Measurements from ENCODE around the gene CELA3A.

Gene CELA3A

GRCh38 chr1:22048351-22049192 is 47.1 kb downstream of the CELA3A start:
- peak in 1 of 2 donors; percentile 19 for DNase-seq (ENCODE audit: low read depth in 1 of 2, low spot score in 1 of 2)

DNA sequence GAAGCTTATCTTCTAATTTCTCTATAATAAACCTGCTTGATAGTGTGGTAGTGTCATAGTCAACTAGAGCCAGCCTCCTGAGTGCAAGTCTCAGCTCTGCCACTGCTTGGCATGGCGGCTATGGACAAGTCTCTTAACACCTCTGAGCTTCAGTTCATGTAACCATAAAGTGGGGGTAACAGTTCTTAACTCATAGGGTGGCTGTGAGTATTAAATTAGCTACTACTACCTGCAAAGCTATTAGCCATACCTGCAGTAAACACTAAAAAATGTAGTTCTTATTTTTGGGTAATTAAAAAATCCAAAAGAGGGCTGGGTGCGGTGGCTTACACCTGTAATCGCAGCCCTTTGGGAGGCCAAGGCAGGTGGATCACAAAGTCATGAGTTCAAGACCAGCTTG is 48.9 kb downstream of the CELA3A start:
- no peak for DNase-seq (ENCODE audit: low read depth in 1 of 2, low spot score in 1 of 2)

DNA sequence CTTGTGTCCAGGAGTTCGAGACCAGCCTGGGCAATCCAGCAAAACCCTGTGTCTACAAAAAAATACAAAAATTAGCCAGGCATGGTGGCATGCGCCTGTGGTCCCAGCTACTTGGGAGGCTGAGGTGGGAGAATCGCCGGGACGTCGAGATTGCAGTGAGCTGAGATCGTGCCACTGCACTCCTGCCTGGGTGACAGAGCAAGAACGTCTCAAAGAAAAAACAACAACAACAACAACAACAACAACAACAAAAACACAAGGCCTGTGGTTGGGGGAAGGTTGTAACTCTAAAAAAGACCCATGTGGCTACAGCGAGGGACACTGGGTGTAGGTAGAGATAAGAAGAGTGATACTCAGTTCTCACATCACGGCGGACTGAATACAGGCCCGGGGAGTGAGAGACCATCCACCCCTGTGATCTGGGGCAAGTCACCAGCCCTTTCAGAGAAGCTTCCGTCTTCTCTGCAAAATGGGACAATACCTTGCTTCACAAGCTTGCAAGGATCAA is 50.2 kb downstream of the CELA3A start:
- DNase-seq (ENCODE audit: low read depth in 1 of 2, low spot score in 1 of 2) = no peak

- peak; percentile 95 to 98 for DNase-seq (ENCODE audit: low read depth in 1 of 2, low spot score in 1 of 2)
Observed at GRCh38 chr1:22052115-22053016, 50.9 kb downstream of the CELA3A start, which contains the start of gene CDC42. Gene CDC42, plus strand, starts transcription at chr1:22052709. Its CDS starts 25,770 bp downstream, at chr1:22078479.

GRCh38 chr1:22053017-22053860 is 51.8 kb downstream of the CELA3A start:
- peak; percentile 14 to 16 for DNase-seq (ENCODE audit: low read depth in 1 of 2, low spot score in 1 of 2)

DNA sequence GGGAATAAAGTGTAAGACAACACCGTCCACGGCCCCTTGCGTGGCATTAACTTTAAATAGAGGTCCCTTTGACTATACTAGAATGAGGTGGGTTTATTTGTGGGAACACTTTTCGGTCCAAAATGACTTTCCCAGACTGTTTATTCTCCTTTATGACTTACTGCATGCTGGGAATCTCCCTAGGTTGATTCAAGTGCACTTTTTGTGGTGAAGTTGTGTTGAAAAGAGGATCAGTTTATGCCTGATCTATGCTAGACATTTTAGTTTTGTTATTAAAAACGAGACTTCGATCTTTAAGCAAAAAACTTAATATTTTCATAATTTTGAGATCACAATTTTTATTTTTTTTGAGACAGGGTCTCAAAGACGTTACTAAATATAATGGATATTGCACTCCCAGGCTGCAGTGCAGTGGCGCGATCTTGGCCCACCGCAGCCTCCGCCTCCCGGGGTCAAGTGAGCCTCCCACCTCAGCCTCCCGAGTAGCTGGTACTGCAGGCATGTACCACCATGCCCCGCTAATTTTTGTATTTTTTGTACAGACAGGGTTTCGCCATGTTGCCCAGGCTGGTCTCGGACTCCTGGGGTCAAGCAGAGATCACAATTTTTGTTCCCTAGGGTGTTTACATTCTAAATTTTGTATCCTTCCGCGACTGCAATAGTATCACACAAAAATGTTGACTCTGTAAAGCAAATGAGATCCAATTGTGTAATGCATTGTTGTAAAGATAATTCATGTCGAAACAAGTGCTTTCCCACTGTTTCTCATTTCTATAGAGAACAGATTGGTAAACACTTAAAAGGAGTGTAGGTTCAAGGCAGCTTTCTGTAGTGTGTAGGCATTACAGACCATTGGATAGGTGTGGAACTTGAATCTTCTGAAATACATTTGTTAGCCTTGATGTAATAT is 52.7 kb downstream of the CELA3A start:
- no peak for DNase-seq (ENCODE audit: low read depth in 1 of 2, low spot score in 1 of 2)

DNA sequence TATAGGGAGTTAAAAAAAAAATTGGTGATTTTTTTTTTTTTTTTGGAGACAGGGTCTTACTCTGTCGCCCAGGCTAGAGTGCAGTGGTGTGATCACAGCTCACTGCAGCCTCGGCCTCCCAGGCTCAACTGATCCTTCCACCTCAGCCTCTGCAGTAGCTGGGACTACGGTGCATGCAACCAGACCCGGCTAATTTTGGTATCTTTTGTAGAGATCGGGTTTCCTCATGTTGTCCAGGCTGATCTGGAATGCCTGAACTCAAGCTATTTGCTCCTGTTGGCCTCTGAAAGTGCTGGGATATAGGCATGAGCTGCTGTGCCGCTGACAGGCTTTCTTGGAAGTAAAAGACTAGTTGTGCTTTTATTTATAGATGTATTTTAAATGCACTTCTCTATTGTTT is 54.0 kb downstream of the CELA3A start:
- no peak for DNase-seq (ENCODE audit: low read depth in 1 of 2, low spot score in 1 of 2)

GRCh38 chr1:22056043-22056442 is 54.6 kb downstream of the CELA3A start:
- no peak for DNase-seq (ENCODE audit: low read depth in 1 of 2, low spot score in 1 of 2)

GRCh38 chr1:22056936-22057335 is 55.5 kb downstream of the CELA3A start:
- DNase-seq (ENCODE audit: low read depth in 1 of 2, low spot score in 1 of 2) = no peak

DNA sequence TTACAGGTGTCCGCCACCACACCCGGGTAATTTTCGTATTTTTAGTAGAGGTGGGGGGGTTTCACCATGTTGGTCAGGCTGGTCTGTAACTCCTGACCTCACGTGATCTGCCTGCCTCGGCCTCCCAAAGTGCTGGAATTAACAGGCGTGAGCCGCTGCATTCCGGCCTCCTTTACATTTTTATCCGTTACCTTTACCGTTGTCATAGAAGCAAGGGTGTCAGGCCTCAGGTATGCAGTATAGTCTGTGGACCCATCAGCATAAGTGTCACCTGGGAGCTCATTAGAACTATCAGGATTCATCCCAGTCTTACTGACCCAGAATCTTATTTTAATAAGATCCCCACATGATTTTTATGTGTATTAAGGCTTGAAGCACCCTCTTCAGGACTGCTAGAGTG is 56.4 kb downstream of the CELA3A start:
- DNase-seq (ENCODE audit: low read depth in 1 of 2, low spot score in 1 of 2) = no peak

Measured in stimulated activated CD4-positive, alpha-beta T cell treated with anti-CD3 and anti-CD28 coated beads, Interleukin-15, amount 100 ng/mL, for 1 hour (primary cell).